Endodermal cell (in vitro differentiated cells): Measurements from ENCODE around the gene PITPNM3. TPM values are rescaled to one million over a fixed set of nuclear protein-coding genes. Genes with fewer than 3 reads are reported as not detected.
A peak's percentile ranks its signal among the peaks of the same experiment; 100 is the strongest.

ENCODE experiments used
- DNase-seq: peaks from one replicate; pipeline ENCODE4 v3.0.0-alpha.2; 2017
- H3K27ac ChIP-seq: 2 replicates; pipeline ENCODE4 v1.5.1; 2013; ENCODE audit warnings: mild to moderate bottlenecking, low read depth, low read length, moderate library complexity
- H3K27me3 ChIP-seq: 2 replicates; pipeline ENCODE4 v1.6.1; 2013; ENCODE audit warnings: mild to moderate bottlenecking, low read length, moderate library complexity; ENCODE audit not compliant: insufficient read depth, control insufficient read depth, poor library complexity, severe bottlenecking
- H3K36me3 ChIP-seq: 2 replicates; pipeline ENCODE4 v1.7.0; 2013; ENCODE audit warnings: mild to moderate bottlenecking, low read length, moderate library complexity; ENCODE audit not compliant: control insufficient read depth, insufficient read depth
- H3K4me1 ChIP-seq: one replicate; pipeline ENCODE4 v1.7.0; 2013; ENCODE audit warnings: low read length; ENCODE audit not compliant: control insufficient read depth, insufficient read depth
- H3K4me3 ChIP-seq: 2 replicates; pipeline ENCODE4 v1.5.1; 2013; ENCODE audit warnings: mild to moderate bottlenecking, low read length, moderate library complexity
- H3K9ac ChIP-seq: 2 replicates; pipeline ENCODE4 v1.6.1; 2013; ENCODE audit warnings: mild to moderate bottlenecking, low read length, moderate library complexity; ENCODE audit not compliant: poor library complexity, severe bottlenecking; ENCODE audit errors: extremely low read depth
- H3K9me3 ChIP-seq: 2 replicates; pipeline ENCODE4 v1.6.1; 2013; ENCODE audit warnings: mild to moderate bottlenecking, low read length, moderate library complexity; ENCODE audit not compliant: control insufficient read depth
- H3K27ac Mint-ChIP-seq: 2 replicates; pipeline ENCODE4 v1.8.0; 2020; ENCODE audit warnings: mixed read lengths
- H3K27me3 Mint-ChIP-seq: 2 replicates; pipeline ENCODE4 v1.8.0; 2021; ENCODE audit warnings: mild to moderate bottlenecking, mixed read lengths; ENCODE audit not compliant: insufficient read depth
- H3K36me3 Mint-ChIP-seq: 2 replicates; pipeline ENCODE4 v1.8.0; 2020; ENCODE audit warnings: low read depth, mixed read lengths
- H3K4me1 Mint-ChIP-seq: 2 replicates; pipeline ENCODE4 v1.8.0; 2020; ENCODE audit warnings: mixed read lengths
- H3K4me3 Mint-ChIP-seq: 2 replicates; pipeline ENCODE4 v1.8.0; 2020; ENCODE audit warnings: mild to moderate bottlenecking, moderate library complexity, mixed read lengths
- H3K9me3 Mint-ChIP-seq: 2 replicates; pipeline ENCODE4 v1.8.0; 2020; ENCODE audit warnings: mild to moderate bottlenecking, mixed read lengths
- WGBS, 2 experiments: methylation state at CpG; one replicate each; pipeline versions ENCODE4 v1.1.5 to v1.1.7; 2013; ENCODE audit warnings: missing lambda C conversion rate in 2 of 2, mixed read lengths in 1 of 2; ENCODE audit not compliant: insufficient coverage in 1 of 2, insufficient read length in 1 of 2; 5-methylcytosine and 5-hydroxymethylcytosine counted together
- total RNA-seq, 2 donors: library from RNA; stranded (reverse); fragmentation: NEBNext Ultra II Directional in 1 of 2; extraction: Animal tissue kit (Norgen Biotek cat#: 25700) in 1 of 2; gene quantifications; 2 replicates in 1 of 2; 3 replicates in 1 of 2; pipeline ENCODE4 v1.2.1, GENCODE V29; 2021
- TF ChIP-seq, protein P1 (sequence below): fragments of 200-600 bp; sonication (generic); conservative IDR thresholded peaks from 2 replicates; pipeline ENCODE4 v1.5.0; 2021; ENCODE audit warnings: antibody characterized with exemption, mild to moderate bottlenecking

Gene PITPNM3
- total RNA-seq, 2 donors from 2014 or later = 1.8 to 2.7 TPM

DNA sequence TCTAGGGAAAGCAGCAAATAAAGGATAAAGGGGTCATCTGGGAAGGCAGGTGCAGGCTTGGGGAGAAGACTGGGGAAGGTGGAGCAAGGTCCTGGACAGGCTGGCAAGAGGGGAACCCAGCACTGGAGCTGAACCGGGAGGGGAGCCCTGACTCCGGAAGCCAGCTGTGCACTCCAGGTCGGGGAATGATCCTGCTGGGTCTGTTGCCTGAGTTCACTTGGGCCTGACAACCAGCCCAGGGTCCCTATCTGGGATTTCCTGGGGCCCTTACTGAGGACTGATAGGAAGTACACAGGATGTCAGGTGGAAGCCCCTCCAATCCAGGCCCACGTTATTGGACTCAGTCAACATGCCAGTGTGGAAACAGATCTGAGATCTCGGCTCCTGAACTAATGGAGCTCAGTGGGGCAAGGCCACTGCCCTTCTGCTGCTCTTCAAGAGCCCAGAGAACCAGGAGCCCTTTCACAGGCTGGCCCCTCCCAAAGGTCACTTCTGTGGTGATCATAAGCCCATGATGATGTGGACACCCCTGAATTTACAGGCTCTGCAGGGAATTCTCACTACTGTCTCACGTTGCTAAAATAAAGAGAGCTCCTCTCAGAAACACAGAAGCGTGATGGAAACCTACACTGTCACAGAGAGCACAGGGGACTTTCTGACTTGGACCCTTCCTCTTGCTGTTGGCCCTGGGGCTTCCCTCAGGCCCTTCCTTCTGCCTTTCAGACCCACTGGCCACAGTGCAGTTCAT, 19.9 kb upstream of the PITPNM3 start:
- Mint-ChIP-seq H3K27ac (no peak overlapping the region), H3K36me3 (peaks cover 51% of the 10 kb centered on the region), H3K4me3 (no peak overlapping the region), H3K27me3 (no peaks in the 10 kb centered on the region), H3K4me1 (peaks cover 8% of the 10 kb centered on the region), H3K9me3 (no peaks in the 10 kb centered on the region)
- H3K27me3 ChIP-seq = no peaks in the 10 kb centered on the region
- 92 to 94% methylated on average over 4 to 7 of the region's 7 CpGs for WGBS, 2 experiments
- H3K27ac ChIP-seq = no peak overlapping the region
- H3K9me3 ChIP-seq = no peaks in the 10 kb centered on the region
- TF ChIP-seq, protein P1, sequence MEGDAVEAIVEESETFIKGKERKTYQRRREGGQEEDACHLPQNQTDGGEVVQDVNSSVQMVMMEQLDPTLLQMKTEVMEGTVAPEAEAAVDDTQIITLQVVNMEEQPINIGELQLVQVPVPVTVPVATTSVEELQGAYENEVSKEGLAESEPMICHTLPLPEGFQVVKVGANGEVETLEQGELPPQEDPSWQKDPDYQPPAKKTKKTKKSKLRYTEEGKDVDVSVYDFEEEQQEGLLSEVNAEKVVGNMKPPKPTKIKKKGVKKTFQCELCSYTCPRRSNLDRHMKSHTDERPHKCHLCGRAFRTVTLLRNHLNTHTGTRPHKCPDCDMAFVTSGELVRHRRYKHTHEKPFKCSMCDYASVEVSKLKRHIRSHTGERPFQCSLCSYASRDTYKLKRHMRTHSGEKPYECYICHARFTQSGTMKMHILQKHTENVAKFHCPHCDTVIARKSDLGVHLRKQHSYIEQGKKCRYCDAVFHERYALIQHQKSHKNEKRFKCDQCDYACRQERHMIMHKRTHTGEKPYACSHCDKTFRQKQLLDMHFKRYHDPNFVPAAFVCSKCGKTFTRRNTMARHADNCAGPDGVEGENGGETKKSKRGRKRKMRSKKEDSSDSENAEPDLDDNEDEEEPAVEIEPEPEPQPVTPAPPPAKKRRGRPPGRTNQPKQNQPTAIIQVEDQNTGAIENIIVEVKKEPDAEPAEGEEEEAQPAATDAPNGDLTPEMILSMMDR = no peak
- no peaks in the 10 kb centered on the region for H3K4me1 ChIP-seq
- H3K9ac ChIP-seq = no peak overlapping the region
- DNase-seq = no peak
- peaks cover 27% of the 10 kb centered on the region for H3K36me3 ChIP-seq
- H3K4me3 ChIP-seq = no peak overlapping the region

DNA sequence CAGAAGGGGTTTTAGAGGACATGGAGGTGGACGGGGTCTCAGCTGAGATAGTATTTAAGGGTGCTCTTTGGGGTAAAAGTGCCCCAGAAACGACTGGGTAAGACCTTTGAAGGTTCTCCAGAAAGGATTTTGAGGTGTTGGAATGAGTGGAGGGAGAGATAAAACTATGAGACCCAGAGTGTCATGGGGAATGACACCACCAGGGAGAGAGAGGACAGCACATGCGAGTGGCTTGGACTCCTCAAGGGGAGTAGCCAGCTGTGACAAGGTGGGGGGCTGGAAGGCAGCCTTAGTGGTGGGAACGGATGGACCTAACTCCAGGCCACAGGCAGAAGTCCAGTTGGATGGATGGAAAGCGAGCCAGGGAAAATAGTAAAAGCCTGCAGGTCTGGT, 19.2 kb upstream of the PITPNM3 start:
- Histone ChIP-seq H3K27ac (no peak overlapping the region), H3K27me3 (no peaks in the 10 kb centered on the region), H3K4me3 (no peak overlapping the region), H3K36me3 (peaks cover 26% of the 10 kb centered on the region), H3K9ac (no peak overlapping the region), H3K4me1 (no peaks in the 10 kb centered on the region), H3K9me3 (no peaks in the 10 kb centered on the region)
- no peak for DNase-seq
- peaks cover 44% of the 10 kb centered on the region for H3K36me3 Mint-ChIP-seq
- H3K4me3 Mint-ChIP-seq = no peak overlapping the region
- no peaks in the 10 kb centered on the region for H3K27me3 Mint-ChIP-seq
- 78 to 88% methylated on average over 3 to 5 of the region's 5 CpGs for WGBS, 2 experiments
- H3K9me3 Mint-ChIP-seq = no peaks in the 10 kb centered on the region
- TF ChIP-seq, protein P1 = no peak
- H3K4me1 Mint-ChIP-seq = peaks cover 10% of the 10 kb centered on the region
- peak overlapping the region; percentile 8 for H3K27ac Mint-ChIP-seq

DNA sequence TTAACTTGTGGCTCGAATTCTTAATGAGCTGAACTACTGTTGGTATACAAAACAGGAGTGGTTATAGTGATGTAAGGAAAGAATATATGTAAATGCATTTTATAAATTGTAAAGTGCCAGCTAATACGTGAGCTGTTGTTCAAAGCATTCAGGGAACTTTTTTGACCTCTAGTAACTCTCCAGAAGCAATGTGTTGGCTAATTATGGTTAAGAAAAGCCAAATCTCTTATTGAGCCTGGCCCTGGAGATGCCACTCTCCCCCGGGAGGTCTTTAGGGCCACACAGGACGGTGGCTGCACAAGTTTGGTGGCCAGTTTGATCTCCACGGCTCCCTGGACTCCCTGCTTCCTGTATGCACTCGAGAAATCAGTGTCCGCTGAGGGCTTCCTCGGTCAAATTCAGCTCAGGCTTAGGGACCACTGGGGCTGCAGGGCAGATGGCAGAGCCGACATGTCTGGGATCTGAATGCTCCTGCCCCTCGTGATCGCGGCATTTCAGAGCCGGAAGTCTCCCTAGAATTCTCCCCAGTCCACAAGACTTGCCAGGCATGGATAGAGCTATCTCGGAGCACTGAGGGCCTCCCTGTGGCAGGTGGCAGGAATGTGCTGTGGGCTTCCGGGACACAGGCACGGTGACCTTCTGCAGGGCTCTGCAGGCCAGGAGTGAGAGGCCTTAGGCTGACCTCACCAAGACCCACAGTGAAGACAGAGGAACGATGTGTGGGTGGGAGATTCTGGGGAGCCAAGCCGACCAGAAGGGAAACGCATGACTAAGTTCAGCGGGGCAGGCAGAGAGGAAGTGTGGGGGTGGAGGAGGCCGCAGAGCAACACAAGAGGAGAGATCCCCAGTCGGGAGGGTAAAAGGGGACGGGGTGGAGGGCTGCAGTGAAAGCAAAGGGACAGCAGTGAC, 18.6 kb upstream of the PITPNM3 start:
- H3K27me3 ChIP-seq = no peaks in the 10 kb centered on the region
- H3K36me3 ChIP-seq = peaks cover 26% of the 10 kb centered on the region
- Mint-ChIP-seq H3K9me3 (no peaks in the 10 kb centered on the region), H3K4me3 (no peak overlapping the region), H3K27ac (peak overlapping the region; percentile 50), H3K4me1 (peaks cover 10% of the 10 kb centered on the region), H3K36me3 (peaks cover 42% of the 10 kb centered on the region), H3K27me3 (no peaks in the 10 kb centered on the region)
- no peaks in the 10 kb centered on the region for H3K4me1 ChIP-seq
- H3K9ac ChIP-seq = no peak overlapping the region
- DNase-seq = peak; percentile 74
- WGBS, 2 experiments = 75 to 86% methylated on average over 20 to 23 of the region's 23 CpGs
- H3K27ac ChIP-seq = peak overlapping the region; percentile 25
- TF ChIP-seq, protein P1 = peak; percentile 25
- H3K9me3 ChIP-seq = no peaks in the 10 kb centered on the region
- H3K4me3 ChIP-seq = no peak overlapping the region
